Bronchus fibroblast of lung (primary cell): ENCODE data around the gene BPIFB1. TPM values are rescaled to one million over a fixed set of nuclear protein-coding genes. Genes with fewer than 3 reads are reported as not detected.

Experiments
- total RNA-seq: library from RNA; depleted of rRNA; stranded (reverse); fragments of >200 nt; gene quantifications from 2 replicates; pipeline ENCODE4 v1.2.3, GENCODE V29; 2015

BPIFB1 gene, protein sequence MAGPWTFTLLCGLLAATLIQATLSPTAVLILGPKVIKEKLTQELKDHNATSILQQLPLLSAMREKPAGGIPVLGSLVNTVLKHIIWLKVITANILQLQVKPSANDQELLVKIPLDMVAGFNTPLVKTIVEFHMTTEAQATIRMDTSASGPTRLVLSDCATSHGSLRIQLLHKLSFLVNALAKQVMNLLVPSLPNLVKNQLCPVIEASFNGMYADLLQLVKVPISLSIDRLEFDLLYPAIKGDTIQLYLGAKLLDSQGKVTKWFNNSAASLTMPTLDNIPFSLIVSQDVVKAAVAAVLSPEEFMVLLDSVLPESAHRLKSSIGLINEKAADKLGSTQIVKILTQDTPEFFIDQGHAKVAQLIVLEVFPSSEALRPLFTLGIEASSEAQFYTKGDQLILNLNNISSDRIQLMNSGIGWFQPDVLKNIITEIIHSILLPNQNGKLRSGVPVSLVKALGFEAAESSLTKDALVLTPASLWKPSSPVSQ
- not detected in 2 replicates for total RNA-seq

GRCh38 chr20:33282991-33283555 lies at the start of gene BPIFB1:
Gene BPIFB1, plus strand, starts transcription at chr20:33283214. Its CDS starts 2,860 bp downstream, at chr20:33286074.

DNA sequence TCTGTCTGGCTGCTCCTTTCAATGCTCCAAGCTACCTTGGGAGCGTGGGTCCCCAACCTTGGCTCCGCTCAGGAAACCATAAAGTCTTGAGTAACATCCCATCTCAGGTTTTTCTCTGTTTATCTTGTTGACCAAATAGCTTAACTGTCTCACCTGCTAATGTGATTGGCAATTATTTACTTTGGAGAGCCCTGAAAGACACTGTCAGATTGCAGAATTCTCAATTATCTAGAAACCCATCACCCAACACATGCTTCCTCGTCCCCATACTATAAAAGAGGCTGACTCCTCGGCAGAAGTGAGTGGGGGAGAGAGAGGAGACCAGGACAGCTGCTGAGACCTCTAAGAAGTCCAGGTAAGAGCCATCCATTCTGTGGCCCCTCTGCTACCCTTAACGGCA lies 47.3 kb upstream of the BPIFB1 start, which contains the start of gene BPIFA1:
Gene BPIFA1 (plus strand): TSS at position 301 of the 400 bp plus-strand sequence. CDS start 1,716 bp downstream, outside the sequence.

Other genes with a start within 250 kb of the BPIFB1 start
- gene BPIFB3, start 229.3 kb upstream of the BPIFB1 start, total RNA-seq = not detected in 2 replicates
- not detected in 2 replicates for gene BPIFB4, start 203.6 kb upstream of the BPIFB1 start, total RNA-seq
- not detected in 2 replicates for gene BPIFA2, start 115.1 kb upstream of the BPIFB1 start, total RNA-seq
- gene BPIFA3, start 65.9 kb upstream of the BPIFB1 start, total RNA-seq = not detected in 2 replicates
- gene BPIFA1, start 47.2 kb upstream of the BPIFB1 start, total RNA-seq = not detected in 2 replicates
- 21.2 and 24.4 TPM in 2 replicates for gene CDK5RAP1, start 118.3 kb downstream of the BPIFB1 start, total RNA-seq
- gene SNTA1, start 160.5 kb downstream of the BPIFB1 start, total RNA-seq = 16.8 and 16.9 TPM in 2 replicates
- gene CBFA2T2, start 206.9 kb downstream of the BPIFB1 start, total RNA-seq = 1.7 and 2.1 TPM in 2 replicates